ENCODE data around the gene HMGXB3.
A peak's percentile ranks its signal among the peaks of the same experiment; 100 is the strongest.
"Not testable (repeated sequence)": the region's sequence is repeated elsewhere in the genome, so short reads cannot be mapped to it uniquely, and the experiment has no call there.

HMGXB3 gene

DNA sequence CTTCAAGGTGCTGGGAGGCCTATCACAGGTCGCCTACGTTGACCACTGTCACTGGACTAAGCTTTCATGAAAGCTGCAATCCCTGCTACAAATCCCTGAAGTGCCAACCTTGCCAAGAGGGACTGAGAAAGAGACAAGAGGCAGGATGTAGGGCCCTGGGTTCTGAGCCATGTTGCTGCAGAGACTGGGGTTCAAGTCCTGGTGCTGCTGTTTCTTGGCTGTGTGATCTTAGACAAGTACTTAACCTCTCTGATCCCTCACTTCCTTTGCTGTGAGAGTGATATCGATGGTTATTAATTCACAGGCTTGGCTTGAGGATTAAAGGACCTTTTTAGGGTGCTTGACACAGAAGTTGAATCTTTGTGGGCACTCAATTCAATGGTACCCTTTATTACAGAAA lies 70.3 kb downstream of the HMGXB3 start:
- no peak for DNase-seq

DNA sequence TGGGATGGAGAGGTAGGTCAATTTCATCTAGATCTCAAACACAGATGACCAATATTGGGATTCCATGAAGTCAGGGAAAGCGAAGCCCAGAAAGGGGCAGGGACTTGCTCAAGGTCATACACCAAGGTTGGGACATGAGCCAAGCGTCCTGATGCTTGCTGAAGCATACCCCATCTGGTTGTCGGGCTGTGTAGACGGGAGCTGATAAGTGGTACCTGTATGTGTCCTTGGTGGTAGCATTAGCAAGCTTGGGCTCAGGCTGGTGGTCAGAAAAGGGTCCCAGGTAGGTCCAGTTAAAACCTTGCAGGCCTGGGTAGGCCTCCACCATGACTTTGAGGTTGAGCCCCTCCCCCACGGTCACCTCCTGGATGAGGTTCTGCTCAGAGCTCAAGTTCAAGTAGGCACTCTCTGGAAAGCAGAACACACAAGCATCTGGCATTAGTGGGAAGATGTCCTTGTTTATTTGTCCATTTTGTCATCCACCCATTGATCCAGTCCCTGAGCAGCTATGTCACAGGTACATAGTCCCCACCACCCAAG lies 72.6 kb downstream of the HMGXB3 start:
- DNase-seq = no peak

DNA sequence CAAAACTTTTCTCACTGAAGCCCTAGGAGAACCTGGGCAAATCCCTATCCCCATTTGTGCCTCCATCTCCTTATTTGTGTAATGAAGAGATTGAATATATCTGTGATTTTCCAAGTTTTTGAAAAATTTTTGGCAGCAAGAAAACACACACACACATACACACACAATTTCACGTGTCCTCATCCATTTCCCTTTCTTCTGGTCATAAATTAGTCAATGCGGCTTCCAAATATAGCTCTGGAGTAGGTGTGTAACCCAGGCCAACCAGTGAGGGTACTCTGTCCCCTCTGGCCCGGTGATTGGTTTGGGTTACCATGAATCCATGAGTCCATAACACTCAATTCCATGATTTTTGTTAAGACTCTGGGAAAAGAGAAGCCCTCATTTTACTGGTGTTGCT lies 73.1 kb downstream of the HMGXB3 start:
- DNase-seq = no peak

DNA sequence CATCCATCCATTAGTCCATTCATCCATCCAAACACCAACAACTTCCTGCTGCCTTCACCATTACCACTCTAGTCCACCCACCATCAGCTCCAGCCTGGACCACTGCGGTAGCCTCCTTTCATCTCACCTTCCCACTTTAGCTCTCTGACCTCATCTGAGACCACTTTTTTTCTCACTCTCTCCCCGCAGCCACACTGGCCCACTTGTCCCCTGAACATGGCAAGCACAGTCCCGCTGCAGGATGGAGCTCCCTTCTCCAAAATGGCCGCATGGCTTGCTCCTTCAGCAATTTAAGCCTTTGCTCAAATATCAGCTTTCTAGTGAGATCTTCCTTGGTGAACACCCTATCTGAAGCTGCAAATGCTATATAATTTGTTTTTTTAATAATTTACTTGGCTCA lies 74.7 kb downstream of the HMGXB3 start:
- DNase-seq = no peak

DNA sequence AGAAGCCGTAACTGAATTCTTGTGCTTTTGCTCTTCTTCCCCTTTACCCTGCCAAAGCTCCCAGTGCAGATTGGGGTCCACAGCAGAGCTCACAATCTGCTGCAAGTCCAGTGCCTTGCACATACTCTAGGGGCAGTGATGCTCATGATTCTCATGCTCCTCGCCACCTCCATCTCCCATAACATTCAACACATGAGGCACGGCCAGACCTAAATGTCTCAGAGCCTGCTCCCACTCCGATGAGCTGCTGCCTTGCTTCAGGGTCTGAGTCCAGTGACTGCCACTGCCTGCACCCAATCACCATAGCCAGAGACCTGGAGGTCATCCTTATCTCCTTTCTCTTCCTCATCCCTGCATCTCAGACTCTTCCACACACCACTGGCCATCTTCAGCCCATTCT lies 75.3 kb downstream of the HMGXB3 start:
- no peak for DNase-seq

DNA sequence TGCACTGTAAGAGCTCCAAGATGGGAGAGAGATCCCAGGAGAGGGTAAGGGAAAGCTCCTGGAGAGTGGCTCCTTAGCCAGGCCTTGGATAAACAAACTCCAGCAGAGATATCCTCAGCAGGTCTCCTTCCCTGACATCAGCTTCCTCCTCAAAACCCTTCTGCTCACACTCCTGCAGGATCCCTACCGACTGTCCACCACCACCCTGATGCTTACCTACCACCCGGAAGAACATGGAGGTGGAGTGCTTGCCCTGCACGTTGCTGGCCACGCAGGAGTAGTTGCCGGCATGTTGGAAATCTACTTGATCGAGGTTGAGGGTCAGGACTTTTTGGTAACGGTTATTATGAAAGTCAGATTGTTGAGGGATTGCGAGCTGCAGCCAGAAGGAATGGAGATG lies 76.5 kb downstream of the HMGXB3 start:
- no peak for DNase-seq

DNA sequence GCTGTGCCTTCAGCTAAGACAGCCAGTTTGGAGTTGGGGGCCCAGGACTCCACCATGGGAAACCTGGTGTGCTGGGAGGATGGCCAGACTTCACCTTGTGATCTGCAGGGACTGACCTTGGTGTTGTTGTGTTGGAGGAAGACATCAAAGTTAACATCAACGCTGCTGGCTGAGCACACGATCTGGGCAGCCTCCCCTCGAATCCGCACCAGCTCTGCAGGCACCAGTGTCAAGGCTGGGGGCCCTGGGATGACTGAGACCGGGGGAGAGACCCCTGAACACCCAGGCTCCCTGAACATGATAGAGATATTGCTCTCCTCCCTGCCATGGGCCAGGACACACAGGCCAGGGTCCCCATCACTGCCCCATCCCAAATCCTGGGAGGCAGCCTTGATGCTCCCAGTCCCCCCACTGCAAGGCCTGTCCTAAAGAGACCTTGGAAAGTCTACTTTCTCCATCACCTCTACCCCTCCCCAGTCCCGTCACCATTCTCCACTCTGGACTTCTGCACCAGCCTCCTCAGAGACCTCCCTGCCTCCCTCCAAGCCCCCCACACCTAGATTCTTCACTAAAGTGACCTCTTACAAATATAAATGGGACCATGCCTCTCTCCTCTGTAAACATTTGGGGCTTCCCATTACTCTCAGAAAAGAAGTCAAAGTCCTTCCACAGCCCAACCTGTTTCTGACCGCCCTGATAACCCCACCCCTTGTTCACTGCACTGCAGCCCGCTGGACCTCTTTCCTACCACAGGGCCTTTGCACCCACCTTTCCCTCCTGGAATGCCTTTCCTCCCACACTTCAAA lies 77.7 kb downstream of the HMGXB3 start:
- DNase-seq = no peak

DNA sequence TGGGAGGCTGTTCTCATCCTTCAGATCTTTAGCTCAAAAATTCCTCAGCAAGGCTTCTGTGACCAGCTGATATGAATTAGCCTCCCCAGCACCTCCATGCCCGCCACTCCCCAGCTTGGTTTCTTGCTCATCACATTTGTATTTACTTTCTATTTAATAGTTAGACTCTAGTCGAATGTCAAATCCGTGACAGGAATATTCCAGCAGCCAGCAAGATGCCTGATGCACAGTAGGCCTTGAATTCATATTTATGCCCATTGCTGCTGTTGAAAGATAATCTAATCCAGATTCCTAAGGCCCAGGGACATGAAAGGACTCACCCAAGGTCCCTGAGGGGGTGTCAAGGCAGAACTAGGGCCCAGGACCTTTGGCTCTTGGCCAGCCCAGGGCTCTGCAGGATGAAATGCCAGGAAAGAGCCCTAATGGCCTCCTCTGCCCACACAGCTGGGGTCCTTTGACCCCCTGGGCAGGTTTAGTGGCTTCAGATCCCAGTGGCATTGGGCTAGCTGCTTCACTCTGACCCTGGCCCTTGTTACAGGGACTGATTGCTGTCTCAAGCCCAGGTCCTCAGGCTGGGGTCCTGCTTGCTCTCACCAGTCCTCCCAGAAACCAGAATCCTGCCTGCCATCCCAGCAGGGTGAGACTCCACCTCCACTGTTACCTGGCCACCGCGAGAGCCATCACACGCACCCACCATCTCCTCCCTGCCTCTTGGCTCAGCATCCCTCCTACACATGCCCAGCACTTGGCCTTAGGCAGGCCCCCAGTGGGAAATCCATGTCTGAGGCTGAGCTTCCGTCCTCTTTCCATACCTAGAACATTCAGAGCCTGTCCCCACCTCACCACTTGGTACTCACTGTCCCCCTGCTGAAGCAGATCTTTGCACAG lies 78.5 kb downstream of the HMGXB3 start:
- no peak for DNase-seq

DNA sequence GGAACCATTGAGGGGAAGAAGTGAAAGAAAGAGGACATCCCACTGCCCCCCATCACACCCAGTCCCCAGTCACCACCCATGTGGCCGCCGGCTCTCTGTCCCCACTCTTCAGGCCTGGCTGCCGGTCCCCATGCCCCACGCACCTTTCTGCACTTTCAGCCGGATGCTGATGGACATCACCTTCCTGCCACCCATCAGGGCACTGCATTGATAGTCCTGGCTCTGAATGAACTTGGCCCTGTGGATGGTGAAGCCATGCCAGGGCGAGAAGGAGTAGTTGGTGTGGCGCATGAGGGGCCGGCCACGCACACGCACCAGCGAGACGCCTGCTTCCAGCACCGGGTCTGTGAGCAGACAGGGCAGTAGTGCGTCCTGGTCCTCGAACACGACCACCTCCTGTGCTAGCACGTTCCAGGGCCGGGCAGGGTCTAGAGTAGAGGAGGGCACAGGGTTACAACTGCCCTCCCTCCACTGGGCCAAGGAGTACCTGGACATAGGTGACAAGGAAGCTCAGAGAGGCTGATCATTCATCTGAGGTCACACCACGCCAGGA lies 79.4 kb downstream of the HMGXB3 start:
- DNase-seq = no peak

DNA sequence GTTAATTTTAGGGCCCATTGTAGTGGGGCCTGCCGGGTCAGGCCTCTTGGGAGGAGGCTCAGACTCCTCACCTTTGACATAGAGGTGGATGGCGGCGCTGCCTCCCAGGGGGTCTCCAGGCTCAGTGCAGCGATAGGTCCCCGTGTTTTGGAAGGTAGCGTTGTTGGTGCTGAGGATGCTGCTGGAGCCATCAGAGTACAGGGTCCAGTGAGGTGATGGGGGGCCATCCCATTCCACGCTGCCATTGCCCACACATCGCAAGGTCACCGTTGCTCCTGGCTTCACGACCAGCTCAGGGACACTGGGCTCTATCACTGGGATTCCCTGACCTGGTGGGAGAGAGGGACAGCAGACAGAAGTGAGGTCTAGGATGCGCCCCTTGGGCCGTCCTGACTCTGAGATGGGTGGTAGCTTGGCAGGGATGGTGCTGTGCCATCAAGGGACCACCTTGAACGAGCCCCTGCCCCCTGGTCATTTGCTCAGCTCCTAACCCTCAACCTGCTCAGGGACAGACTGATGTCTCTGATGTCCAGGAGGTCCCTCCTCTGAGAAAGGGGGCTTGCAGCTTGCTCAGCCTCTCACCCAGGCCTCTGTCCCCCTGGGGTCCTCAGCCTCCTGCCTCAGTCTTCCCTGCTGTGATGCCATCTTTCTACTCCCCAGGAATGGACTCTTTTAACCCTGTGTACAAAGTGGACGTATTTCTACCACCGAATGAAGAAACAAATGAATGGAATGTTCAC lies 80.3 kb downstream of the HMGXB3 start:
- DNase-seq = no peak

DNA sequence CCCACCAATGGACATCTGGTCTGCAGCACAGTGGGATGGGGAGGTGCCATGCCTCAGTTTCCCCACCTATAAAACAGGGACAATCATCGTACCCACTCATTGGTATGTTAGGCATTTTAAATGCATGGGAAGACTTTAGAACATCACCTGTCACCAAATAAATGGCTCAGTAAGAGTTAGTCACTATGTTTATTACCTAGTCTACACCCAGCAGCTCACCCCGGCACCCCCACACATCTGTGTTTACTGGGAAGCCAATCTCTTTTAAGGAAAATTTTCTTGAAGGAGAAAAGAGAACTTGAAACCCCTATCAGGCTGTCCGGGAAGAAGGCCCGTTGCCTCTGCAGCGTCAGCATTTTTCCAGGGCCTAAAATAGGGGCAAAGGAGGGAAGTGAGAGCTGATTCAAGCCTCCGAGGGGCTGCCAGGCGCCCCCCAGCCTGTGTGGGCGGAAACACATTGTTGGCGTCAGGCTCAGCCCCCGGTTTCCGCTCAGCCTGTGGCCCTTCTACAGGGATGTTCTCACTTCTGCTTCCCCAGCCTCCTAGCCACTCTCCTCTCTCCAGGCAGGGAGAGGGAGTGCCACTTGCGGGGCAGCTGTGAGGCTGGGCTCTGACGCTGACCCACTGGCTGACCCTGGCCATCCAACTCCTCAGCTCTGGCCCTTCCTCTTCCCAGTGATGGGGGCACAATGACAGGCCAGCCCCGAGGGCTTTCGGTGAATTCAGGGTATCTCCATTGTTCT lies 81.2 kb downstream of the HMGXB3 start:
- no peak for DNase-seq

DNA sequence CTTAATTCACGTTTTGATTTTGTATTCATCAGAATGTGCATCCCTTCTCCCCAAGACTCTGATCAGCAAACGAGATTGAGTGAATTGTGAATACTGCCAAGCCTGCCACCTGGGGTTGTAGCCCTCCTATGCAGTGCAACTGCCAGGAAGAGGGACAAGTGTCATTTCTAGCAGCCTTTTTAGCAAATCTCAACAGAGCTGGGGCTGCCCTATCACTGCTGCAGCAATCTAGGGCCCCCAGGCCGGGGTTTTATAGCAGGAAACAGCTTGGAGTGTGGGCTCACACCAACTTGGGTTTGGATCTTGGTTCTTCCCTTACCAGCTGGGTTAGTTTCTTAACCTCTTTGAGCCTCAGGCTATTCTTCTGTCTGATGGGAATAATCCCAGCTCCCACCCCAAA lies 81.8 kb downstream of the HMGXB3 start:
- DNase-seq = no peak

DNA sequence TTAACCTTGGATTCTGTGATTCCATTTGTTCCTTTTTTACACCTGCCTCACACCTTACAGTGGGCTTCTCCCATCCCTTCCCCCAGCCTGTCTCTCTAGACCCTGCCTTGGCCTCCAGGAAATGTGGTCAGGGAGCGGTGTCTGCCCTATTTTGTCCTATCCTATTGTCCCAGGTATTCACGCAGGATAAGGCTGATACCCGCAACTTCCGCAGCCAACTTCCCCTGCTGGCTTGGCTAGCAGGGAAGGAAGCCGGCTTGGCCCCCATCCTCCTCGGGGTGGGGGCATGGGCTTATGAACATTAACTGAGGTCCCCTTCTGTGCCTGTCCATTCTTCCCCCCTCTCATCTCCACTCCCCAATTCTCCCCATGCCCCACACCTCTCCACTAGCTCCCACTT lies 82.3 kb downstream of the HMGXB3 start:
- DNase-seq = no peak

DNA sequence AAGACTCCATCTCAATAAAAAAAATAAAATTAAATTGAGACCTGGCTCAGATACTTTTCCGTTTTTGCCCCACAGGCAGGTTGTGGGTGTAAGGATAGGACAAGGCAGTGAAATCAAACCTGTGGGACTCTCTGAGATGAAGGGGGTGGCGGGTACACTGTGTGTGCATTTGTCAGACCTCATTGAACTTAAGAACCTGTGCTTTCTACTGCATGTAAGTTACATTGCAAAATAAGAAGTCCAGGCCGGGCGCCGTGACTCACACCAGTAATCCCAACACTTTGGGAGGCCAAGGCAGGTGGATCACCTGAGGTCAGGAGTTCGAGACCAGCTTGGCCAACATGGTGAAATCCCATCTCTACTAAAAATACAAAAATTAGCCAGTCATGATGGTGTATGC lies 84.2 kb downstream of the HMGXB3 start:
- DNase-seq = not testable (repeated sequence)

DNA sequence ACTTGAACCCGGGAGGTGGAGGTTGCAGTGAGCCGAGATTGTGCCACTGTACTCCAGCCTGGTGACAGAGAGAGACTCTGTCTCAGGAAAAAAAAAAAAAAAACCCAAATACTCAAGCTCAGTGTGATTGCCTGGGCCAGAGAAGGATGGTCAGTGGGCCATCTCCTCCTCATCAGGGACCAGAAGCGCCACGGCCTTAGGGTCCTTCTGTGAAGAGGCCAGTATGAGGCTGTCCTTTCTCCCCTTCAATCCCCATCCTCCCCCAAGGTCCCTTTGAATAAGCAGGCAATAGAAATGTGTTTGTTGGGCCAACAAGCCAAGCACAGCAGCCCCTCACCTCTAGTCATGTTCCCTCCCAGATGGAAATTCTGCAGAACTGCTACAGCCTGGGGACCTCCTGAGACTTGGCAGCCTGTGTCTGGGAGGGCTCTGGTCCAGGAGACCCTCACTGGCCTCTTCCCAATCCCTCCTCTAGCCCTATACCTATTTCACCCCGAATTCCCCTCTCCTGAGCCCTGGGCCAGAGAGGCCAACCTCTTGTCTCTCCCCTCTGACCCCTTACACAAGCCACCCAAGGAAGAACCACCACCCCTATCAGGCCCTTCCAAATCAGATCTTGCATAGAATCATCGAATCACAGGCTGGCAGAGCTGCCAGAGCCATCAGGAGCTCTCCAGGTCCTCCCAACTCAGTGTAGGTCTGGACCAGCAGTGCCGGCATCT lies 84.8 kb downstream of the HMGXB3 start:
- DNase-seq = no peak

DNA sequence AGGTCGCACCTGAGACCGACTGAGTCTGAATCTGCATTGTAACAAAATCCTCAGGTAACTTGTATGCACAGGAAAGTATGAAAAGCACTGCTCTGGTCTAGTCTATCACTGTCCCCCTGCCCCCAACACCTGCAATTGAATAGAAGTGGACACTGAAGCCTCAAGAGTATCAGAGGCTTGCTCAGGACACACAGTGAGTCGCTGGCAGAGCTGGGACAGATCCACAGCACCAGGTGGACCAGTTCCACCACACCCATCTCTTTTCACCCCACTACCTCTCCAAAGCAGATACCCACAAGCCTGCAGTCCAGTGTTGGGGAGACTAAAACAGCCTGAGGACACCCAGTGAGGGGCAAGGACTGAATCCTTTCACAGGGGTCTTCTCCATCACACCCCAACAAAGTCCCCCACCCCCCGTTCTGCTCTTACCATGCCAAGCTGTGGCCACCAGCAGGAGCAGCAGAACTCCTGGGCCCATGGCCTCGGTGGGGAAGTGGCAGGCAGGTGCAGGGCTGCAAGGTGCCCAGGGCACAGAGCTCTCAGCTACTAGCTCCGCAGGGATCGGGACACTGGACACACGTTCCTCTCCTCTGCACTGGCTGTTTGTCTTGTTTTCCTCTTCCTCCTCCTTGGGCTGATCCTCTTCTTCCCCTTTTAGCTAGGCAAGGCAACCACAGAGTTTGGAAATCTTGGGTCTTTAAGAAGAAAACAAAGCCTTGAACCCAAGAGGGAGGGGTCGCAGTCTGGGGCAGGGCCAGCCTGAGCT lies 85.6 kb downstream of the HMGXB3 start, which contains the start of gene CSF1R:
CSF1R (minus strand) TSS at position 605 of the 766 bp plus-strand sequence; CDS start at position 478, 127 bp downstream.
- DNase-seq = no peak

DNA sequence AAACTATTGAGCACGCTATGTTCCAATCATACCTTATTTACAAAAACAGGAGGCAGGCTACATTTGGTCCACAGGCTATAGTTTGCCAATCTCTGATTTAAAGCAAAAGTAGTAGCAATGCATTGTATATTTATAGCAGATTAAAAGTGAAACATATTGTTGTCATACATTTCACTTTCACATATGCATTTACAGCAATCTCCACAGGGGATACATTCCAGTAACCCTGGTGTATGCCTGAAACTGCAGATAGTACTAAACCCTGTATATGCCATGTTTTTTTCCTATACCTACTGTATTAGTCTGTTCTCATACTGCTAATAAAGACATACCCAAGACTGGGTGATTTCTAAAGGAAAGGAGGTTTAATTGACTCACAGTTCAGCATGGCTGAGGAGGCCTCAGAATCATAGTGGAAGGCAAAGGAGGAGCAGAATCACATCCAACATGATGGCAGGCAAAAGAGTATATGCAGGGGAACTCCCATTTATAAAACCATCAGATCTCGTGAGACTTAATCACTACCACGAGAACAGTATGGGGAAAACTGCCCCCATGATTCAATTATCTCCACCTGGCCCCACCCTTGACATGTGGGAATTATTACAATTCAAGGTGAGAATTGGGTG lies 91.7 kb downstream of the HMGXB3 start:
- peak; percentile 13 for DNase-seq

DNA sequence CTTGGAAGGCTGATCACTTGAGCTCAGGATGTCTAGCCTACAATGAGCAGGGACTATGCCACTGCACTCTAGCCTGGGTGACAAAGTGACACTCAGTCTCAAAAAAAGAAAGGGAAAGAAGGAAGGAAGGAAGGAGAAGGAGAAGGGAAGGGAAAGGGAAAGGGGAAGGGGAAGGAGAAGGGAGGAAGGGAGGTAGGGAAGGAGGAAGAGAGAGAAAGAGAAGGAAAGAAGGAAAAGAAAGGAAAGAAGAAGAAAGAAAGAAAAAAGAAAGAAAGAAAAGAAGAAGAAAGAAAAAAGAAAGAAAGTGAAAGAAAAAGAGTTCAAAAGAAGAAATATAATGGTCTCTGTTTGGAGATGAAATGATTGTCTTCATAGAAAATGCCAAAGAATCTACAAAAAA lies 96.6 kb downstream of the HMGXB3 start:
- DNase-seq = no peak

DNA sequence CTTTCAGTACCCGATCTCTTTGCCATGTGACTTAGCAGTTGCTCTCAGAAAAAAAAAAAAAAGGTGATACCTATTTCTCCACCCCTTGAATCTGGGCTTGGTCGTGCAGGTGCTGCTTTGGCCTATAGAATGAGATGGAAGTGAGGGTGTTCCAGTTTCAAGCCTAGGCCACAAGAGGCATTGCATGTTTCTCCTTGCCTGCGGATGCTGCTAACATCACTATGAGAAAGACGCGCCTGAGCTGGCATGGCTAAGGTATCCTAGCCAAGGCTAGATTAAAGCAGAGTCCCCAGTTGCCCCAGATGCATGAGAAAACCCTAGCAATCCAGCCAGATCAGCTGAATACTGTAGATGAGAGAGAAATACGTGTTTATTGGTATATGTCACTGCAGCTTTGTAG lies 100.5 kb downstream of the HMGXB3 start:
- DNase-seq = no peak

All from stimulated activated CD4-positive, alpha-beta T cell treated with anti-CD3 and anti-CD28 coated beads, Interleukin-1b, Interleukin-23, amount 100 ng/mL, for 48 hours (primary cell).